ENCODE results near the gene ASIC2. TPM values are rescaled to one million over a fixed set of nuclear protein-coding genes. Genes with fewer than 3 reads are reported as not detected.

Gene ASIC2
- total and polyA plus RNA-seq, 3 experiments from 2014 or later, result not detected

GRCh38 chr17:33267851-33268548, 25.1 kb downstream of the ASIC2 start:
- ChIA-PET POLR2A (no interaction called here), CTCF (no interaction called here)
- Histone ChIP-seq H3K9me3 (ENCODE audit: low read length) (no peaks in the 10 kb centered on the region), H3K27me3 (ENCODE audit: insufficient read depth, low read length, poor library complexity, severe bottlenecking) (no peaks in the 10 kb centered on the region), H3K36me3 (ENCODE audit: insufficient read depth, low read length) (no peaks in the 10 kb centered on the region), H3K4me1 (ENCODE audit: insufficient read depth, low read length) (no peaks in the 10 kb centered on the region), H3K27ac (ENCODE audit: low read depth, low read length) (no peak overlapping the region), H3K4me3 (ENCODE audit: low read length) (no peak overlapping the region)
- no peaks in the 10 kb centered on the region for H3K36me3 Mint-ChIP-seq
- no peak overlapping the region for H3K27ac Mint-ChIP-seq
- peaks cover 0 to 3% (median 0%) of the 10 kb centered on the region in 5 donors for H3K9me3 Mint-ChIP-seq
- no peak overlapping the region for H3K4me3 Mint-ChIP-seq
- H3K27me3 Mint-ChIP-seq, result peaks cover 5 to 6% of the 10 kb centered on the region in 2 donors
- DNase-seq, result no peak
- no peaks in the 10 kb centered on the region for H3K4me1 Mint-ChIP-seq

DNA sequence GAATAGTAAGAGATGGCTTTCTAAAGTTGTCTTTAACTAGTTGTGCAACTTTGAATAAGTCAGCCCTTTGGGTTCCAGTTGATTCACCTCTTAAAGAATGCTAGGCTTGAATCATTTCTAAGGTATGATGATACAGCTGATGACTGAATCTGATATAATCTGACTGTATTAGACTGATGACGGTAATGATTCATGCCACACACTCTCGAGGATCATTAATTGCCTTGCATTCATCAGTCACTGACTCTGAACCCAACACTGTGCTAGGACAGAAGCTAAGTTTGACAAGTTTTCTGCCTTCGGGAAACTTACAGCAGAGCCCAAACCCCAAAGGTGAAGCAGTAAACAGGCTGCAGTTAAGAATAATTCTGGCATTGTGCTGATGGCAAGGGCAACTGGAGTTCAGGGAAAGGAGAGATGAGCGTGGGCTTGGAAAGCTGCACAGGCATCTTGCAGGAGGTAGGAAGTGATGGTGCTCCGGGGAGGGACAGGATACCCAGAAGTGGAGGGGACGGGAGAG, 25.8 kb downstream of the ASIC2 start:
- POLR2A ChIA-PET, result no interaction called here
- Histone ChIP-seq H3K4me1 (ENCODE audit: insufficient read depth, low read length) (no peaks in the 10 kb centered on the region), H3K9me3 (ENCODE audit: low read length) (no peaks in the 10 kb centered on the region), H3K4me3 (ENCODE audit: low read length) (no peak overlapping the region), H3K36me3 (ENCODE audit: insufficient read depth, low read length) (no peaks in the 10 kb centered on the region), H3K27ac (ENCODE audit: low read depth, low read length) (no peak overlapping the region), H3K27me3 (ENCODE audit: insufficient read depth, low read length, poor library complexity, severe bottlenecking) (no peaks in the 10 kb centered on the region)
- CTCF ChIA-PET, result no interaction called here
- no peaks in the 10 kb centered on the region for H3K36me3 Mint-ChIP-seq
- peaks cover 0 to 3% (median 0%) of the 10 kb centered on the region in 5 donors for H3K9me3 Mint-ChIP-seq
- H3K4me1 Mint-ChIP-seq, result no peaks in the 10 kb centered on the region
- no peak overlapping the region for H3K4me3 Mint-ChIP-seq
- DNase-seq, result no peak
- no peak overlapping the region for H3K27ac Mint-ChIP-seq
- peaks cover 6 to 10% of the 10 kb centered on the region in 2 donors for H3K27me3 Mint-ChIP-seq

- H3K4me1 ChIP-seq (ENCODE audit: insufficient read depth, low read length), result no peaks in the 10 kb centered on the region
- DNase-seq, result no peak
- Mint-ChIP-seq H3K9me3 (peaks cover 0 to 3% (median 0%) of the 10 kb centered on the region in 5 donors), H3K4me1 (no peaks in the 10 kb centered on the region), H3K36me3 (no peaks in the 10 kb centered on the region), H3K27me3 (peaks cover 6 to 10% of the 10 kb centered on the region in 2 donors), H3K27ac (no peak overlapping the region), H3K4me3 (no peak overlapping the region)
- no peak overlapping the region for H3K27ac ChIP-seq (ENCODE audit: low read depth, low read length)
- ChIA-PET POLR2A (no interaction called here), CTCF (no interaction called here)
- no peaks in the 10 kb centered on the region for H3K9me3 ChIP-seq (ENCODE audit: low read length)
- no peak overlapping the region for H3K4me3 ChIP-seq (ENCODE audit: low read length)
- H3K27me3 ChIP-seq (ENCODE audit: insufficient read depth, low read length, poor library complexity, severe bottlenecking), result no peaks in the 10 kb centered on the region
- no peaks in the 10 kb centered on the region for H3K36me3 ChIP-seq (ENCODE audit: insufficient read depth, low read length)
Observed at GRCh38 chr17:33266611-33267010, 26.5 kb downstream of the ASIC2 start.

DNA sequence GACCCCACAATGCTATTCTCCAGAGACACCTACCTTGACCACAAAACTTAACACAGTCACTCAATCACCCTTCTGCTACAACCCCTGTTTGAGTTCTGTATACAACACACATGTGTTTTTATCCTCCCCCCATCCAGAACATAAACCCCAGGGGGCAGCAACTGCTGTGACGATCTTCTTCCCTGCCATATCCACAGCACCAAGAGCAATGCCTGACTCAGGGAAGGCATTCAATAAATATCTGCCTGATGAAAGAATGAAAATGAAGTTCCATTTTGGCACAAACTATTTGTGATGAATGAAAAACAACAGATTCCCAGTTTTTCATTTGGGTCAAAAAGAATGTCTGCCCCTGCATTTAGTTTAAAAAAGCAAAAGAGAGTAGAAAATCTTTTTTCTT, 27.0 kb downstream of the ASIC2 start:
- Mint-ChIP-seq H3K27me3 (peaks cover 6 to 14% of the 10 kb centered on the region in 2 donors), H3K4me3 (no peak overlapping the region), H3K36me3 (no peaks in the 10 kb centered on the region), H3K27ac (no peak overlapping the region), H3K9me3 (peaks cover 0 to 3% (median 0%) of the 10 kb centered on the region in 5 donors), H3K4me1 (no peaks in the 10 kb centered on the region)
- no peaks in the 10 kb centered on the region for H3K4me1 ChIP-seq (ENCODE audit: insufficient read depth, low read length)
- no peaks in the 10 kb centered on the region for H3K9me3 ChIP-seq (ENCODE audit: low read length)
- no peaks in the 10 kb centered on the region for H3K36me3 ChIP-seq (ENCODE audit: insufficient read depth, low read length)
- no peak overlapping the region for H3K27ac ChIP-seq (ENCODE audit: low read depth, low read length)
- no peaks in the 10 kb centered on the region for H3K27me3 ChIP-seq (ENCODE audit: insufficient read depth, low read length, poor library complexity, severe bottlenecking)
- ChIA-PET CTCF (no interaction called here), POLR2A (no interaction called here)
- H3K4me3 ChIP-seq (ENCODE audit: low read length), result no peak overlapping the region
- no peak for DNase-seq

GRCh38 chr17:33263396-33263795, 29.7 kb downstream of the ASIC2 start:
- POLR2A ChIA-PET, result no interaction called here

DNA sequence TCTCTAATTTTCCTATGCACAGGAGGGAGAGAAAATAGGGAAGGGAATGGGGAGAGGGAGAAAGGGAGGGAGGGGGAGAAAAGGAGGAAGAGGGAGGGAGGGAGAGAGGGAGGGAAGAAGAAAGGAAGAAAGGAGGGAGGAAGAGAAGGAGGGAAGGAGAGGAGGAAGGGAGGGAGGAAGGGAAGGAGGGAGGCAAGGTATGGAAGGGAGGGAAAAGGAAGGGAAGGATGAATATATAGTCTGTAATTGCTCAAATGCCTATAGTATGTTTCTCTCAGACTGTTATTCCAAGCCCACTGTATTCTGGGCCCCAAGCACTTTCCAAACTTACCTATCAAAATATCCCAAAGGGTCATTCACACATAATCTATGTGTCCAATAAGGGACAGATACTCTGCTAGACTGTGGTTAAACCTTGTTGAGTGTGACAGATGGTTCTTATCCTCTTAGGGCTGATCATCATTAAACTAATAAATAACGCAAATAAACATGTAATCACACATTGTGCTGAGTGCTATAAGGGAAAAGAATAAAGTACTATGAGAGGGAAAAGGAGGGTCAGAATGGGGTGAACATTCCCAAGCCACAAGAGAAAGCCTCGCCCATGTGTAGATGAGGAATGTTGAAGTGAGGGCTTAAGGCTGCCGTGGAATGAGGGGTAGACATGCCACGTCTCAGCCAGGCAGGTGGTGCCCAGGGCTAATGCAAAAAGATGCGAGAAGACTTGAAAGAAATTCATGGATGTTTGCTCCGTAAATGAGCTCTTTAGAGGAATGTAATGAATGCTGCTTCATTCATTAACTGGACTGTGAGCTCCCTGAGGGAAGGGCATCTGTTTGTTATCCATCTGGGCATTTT, 30.6 kb downstream of the ASIC2 start:
- Histone ChIP-seq H3K27me3 (ENCODE audit: insufficient read depth, low read length, poor library complexity, severe bottlenecking) (no peaks in the 10 kb centered on the region), H3K9me3 (ENCODE audit: low read length) (no peaks in the 10 kb centered on the region), H3K27ac (ENCODE audit: low read depth, low read length) (no peak overlapping the region), H3K4me3 (ENCODE audit: low read length) (no peak overlapping the region), H3K4me1 (ENCODE audit: insufficient read depth, low read length) (no peaks in the 10 kb centered on the region), H3K36me3 (ENCODE audit: insufficient read depth, low read length) (no peaks in the 10 kb centered on the region)
- POLR2A ChIA-PET, result no interaction called here
- H3K4me3 Mint-ChIP-seq, result no peak overlapping the region
- peaks cover 0 to 3% (median 0%) of the 10 kb centered on the region in 5 donors for H3K9me3 Mint-ChIP-seq
- CTCF ChIA-PET, result no interaction called here
- peaks cover 9 to 31% of the 10 kb centered on the region in 2 donors for H3K27me3 Mint-ChIP-seq
- no peak overlapping the region for H3K27ac Mint-ChIP-seq
- H3K36me3 Mint-ChIP-seq, result no peaks in the 10 kb centered on the region
- DNase-seq, result no peak
- H3K4me1 Mint-ChIP-seq, result no peaks in the 10 kb centered on the region

More at GRCh38 chr17:33263396-33263795, 29.7 kb downstream of the ASIC2 start:
- no peaks in the 10 kb centered on the region for H3K4me1 Mint-ChIP-seq
- H3K4me3 Mint-ChIP-seq, result no peak overlapping the region
- no peaks in the 10 kb centered on the region for H3K36me3 Mint-ChIP-seq
- peaks cover 0 to 3% (median 0%) of the 10 kb centered on the region in 5 donors for H3K9me3 Mint-ChIP-seq
- peaks cover 6 to 22% of the 10 kb centered on the region in 2 donors for H3K27me3 Mint-ChIP-seq
- Histone ChIP-seq H3K4me1 (ENCODE audit: insufficient read depth, low read length) (no peaks in the 10 kb centered on the region), H3K36me3 (ENCODE audit: insufficient read depth, low read length) (no peaks in the 10 kb centered on the region), H3K4me3 (ENCODE audit: low read length) (no peak overlapping the region), H3K9me3 (ENCODE audit: low read length) (no peaks in the 10 kb centered on the region), H3K27me3 (ENCODE audit: insufficient read depth, low read length, poor library complexity, severe bottlenecking) (no peaks in the 10 kb centered on the region), H3K27ac (ENCODE audit: low read depth, low read length) (no peak overlapping the region)
- DNase-seq, result no peak
- CTCF ChIA-PET, result no interaction called here
- H3K27ac Mint-ChIP-seq, result no peak overlapping the region

GRCh38 chr17:33261820-33262219, 31.3 kb downstream of the ASIC2 start:
- H3K9me3 ChIP-seq (ENCODE audit: low read length), result no peaks in the 10 kb centered on the region
- peaks cover 0 to 3% (median 0%) of the 10 kb centered on the region in 5 donors for H3K9me3 Mint-ChIP-seq
- no peak overlapping the region for H3K27ac ChIP-seq (ENCODE audit: low read depth, low read length)
- ChIA-PET CTCF (no interaction called here), POLR2A (no interaction called here)
- H3K4me3 ChIP-seq (ENCODE audit: low read length), result no peak overlapping the region
- H3K4me1 ChIP-seq (ENCODE audit: insufficient read depth, low read length), result no peaks in the 10 kb centered on the region
- H3K4me1 Mint-ChIP-seq, result no peaks in the 10 kb centered on the region
- H3K36me3 Mint-ChIP-seq, result no peaks in the 10 kb centered on the region
- no peak overlapping the region for H3K27ac Mint-ChIP-seq
- no peak overlapping the region for H3K4me3 Mint-ChIP-seq
- H3K27me3 Mint-ChIP-seq, result peaks cover 9 to 34% of the 10 kb centered on the region in 2 donors
- H3K36me3 ChIP-seq (ENCODE audit: insufficient read depth, low read length), result no peaks in the 10 kb centered on the region
- H3K27me3 ChIP-seq (ENCODE audit: insufficient read depth, low read length, poor library complexity, severe bottlenecking), result no peaks in the 10 kb centered on the region
- DNase-seq, result no peak

- H3K9me3 Mint-ChIP-seq, result peaks cover 0 to 3% (median 0%) of the 10 kb centered on the region in 5 donors
- H3K27me3 Mint-ChIP-seq, result peaks cover 6 to 34% of the 10 kb centered on the region in 2 donors
- H3K4me3 Mint-ChIP-seq, result no peak overlapping the region
- Histone ChIP-seq H3K27me3 (ENCODE audit: insufficient read depth, low read length, poor library complexity, severe bottlenecking) (no peaks in the 10 kb centered on the region), H3K4me3 (ENCODE audit: low read length) (no peak overlapping the region), H3K4me1 (ENCODE audit: insufficient read depth, low read length) (no peaks in the 10 kb centered on the region), H3K9me3 (ENCODE audit: low read length) (no peaks in the 10 kb centered on the region), H3K27ac (ENCODE audit: low read depth, low read length) (no peak overlapping the region), H3K36me3 (ENCODE audit: insufficient read depth, low read length) (no peaks in the 10 kb centered on the region)
- no peak for DNase-seq
- no peak overlapping the region for H3K27ac Mint-ChIP-seq
- no peaks in the 10 kb centered on the region for H3K36me3 Mint-ChIP-seq
- ChIA-PET CTCF (no interaction called here), POLR2A (no interaction called here)
- no peaks in the 10 kb centered on the region for H3K4me1 Mint-ChIP-seq
Observed at GRCh38 chr17:33260638-33261037, 32.5 kb downstream of the ASIC2 start.

All from CD8-positive, alpha-beta memory T cell (primary cell).